Measurements from ENCODE around the gene PNPLA8.
A peak's percentile ranks its signal among the peaks of the same experiment; 100 is the strongest.
"Not testable (repeated sequence)": the region's sequence is repeated elsewhere in the genome, so short reads cannot be mapped to it uniquely, and the experiment has no call there.

Gene PNPLA8, protein sequence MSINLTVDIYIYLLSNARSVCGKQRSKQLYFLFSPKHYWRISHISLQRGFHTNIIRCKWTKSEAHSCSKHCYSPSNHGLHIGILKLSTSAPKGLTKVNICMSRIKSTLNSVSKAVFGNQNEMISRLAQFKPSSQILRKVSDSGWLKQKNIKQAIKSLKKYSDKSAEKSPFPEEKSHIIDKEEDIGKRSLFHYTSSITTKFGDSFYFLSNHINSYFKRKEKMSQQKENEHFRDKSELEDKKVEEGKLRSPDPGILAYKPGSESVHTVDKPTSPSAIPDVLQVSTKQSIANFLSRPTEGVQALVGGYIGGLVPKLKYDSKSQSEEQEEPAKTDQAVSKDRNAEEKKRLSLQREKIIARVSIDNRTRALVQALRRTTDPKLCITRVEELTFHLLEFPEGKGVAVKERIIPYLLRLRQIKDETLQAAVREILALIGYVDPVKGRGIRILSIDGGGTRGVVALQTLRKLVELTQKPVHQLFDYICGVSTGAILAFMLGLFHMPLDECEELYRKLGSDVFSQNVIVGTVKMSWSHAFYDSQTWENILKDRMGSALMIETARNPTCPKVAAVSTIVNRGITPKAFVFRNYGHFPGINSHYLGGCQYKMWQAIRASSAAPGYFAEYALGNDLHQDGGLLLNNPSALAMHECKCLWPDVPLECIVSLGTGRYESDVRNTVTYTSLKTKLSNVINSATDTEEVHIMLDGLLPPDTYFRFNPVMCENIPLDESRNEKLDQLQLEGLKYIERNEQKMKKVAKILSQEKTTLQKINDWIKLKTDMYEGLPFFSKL

DNA sequence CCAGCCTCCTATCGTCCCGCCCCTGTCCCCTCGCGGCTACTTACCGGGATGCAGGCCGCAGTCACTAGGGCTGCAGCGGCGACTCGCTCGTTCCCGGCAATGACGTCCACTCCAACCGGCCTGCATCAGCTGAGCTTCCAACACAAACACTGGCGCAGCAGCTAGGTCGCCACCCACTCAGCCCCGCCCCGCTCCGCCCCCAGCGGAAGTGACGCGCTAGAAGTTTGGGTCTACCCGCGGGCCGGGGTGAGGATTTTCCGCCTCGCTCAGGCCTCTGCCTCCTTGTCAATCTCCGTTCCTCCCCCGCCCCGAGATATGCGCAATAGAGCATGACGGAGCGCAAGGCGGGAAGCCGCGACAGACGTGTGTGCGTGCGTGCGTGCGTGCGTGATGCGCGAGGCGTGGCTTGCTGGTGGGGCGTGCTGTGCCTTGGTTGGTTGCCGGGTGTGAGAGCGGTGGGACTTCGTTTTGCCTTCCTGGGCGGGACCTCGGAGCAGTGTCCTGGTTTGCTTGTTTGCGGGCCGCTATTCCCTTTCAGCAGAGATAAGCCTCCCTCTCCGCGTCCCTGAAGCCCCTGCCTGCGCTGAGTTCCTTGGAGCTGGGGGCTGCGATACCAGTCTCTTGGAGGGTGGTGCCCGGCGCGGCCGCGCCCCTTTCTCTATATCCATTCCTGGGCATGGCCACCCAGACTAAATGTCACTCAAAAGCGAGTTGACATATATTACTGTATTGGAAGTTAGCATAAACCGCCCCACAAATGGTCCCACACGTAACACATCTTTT lies at the start of gene PNPLA8:
Gene PNPLA8, minus strand, starts transcription at position 151 of the 783 bp plus-strand sequence. CDS start 10,644 bp downstream, outside the sequence.
- peak; percentile 98 to 99 for DNase-seq

DNA sequence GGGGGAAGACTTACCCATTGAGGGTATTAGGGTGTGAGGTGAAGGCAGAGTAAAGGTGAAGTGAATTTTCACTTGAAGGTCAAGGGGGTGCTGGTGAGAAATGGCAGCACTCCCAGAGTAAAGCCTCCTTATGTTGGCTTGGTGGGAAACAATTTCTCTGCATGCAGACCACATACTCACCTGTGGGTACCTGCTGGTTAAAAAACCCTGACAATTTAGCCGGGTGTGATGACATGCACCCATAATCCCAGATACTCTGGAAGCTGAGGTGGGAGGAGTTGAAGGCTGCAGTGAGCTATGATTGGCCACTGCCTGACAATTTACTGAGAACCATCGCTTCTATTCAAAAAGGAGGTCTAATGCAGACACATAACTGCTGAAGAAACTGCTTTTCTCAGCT lies 49.2 kb upstream of the PNPLA8 start:
- no peak for DNase-seq

DNA sequence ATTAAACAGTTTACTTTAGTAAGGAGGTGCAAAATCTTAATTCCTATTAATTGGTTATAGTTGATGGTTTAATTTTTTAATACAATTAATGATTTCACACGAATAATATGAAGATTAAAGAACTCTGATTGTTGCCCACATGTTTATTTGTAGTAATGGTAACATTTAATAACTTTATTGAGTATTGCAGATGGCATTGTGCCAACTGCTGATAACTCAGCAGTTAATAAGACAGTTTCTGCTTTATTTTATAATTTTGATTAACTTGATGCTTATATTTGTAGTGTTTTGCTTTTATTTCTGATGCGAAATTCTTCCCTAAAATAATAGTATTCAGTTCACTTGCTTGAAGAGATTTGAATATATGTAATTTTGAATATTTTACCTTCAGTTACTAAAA lies 46.5 kb upstream of the PNPLA8 start:
- no peak for DNase-seq

DNA sequence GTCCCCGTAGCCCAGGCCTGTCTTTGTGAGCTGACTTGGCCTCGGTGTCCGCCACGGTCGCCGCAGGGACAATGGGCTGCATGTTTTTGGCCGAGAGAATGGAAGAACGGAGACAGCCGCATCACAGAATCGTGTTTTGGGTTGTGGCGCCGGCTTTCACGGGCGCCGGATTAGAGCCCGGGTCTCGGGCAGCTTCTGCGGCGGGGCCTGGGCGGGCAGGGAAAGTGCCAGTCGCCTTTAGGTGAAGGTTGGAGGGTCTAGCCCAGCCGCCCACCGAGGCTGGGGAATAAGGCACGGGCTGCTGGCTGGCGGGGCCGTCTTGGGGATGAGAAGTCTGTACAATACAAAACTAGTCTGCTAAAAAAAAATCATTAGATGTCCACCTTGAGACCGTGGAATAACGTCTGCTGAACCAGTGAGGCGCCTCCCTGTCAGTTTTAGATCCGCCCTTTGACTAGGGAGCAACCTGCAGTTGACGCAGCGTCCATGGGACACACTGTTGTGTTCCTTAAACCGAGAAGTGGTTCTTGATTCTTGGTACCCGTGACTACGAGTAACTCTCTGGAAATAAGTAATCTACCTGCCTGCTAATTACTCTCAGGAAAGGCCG lies 44.3 kb upstream of the PNPLA8 start:
- DNase-seq, result peak; percentile 51 to 54

DNA sequence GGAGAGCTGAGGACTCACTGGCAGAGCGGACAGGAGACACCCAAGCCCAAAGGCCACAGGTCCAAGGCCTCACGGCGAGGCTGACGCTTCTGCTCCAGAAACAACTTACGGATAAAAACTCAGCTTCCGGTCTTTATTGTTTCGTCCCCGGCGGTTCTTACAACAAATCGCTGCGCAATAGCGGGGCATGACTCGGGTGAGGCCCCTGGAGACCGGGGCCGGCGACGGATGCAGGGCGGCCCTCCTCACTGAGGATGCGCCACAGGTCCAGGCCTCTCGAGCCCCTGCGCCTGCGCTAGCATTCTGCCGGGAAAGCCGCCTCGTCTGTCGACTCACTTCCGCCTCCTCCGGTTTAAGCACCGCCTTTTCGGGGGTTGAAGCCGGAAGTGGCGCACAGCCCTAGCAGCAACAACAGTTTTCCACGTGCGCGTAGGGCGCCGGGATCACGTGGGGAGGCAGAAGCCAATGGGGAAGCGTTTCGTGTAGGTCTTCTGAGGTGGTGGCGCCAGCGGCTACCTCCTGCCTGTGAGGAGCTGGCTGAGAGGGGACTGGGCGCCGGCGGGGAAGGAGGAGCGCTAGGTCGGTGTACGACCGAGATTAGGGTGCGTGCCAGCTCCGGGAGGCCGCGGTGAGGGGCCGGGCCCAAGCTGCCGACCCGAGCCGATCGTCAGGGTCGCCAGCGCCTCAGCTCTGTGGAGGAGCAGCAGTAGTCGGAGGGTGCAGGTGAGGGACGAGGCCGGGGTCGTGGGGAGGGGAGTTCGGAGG lies 43.6 kb upstream of the PNPLA8 start, which contains the start of the genes DNAJB9 and THAP5:
Gene DNAJB9, plus strand, starts transcription at position 494 of the 765 bp plus-strand sequence. CDS start 1,853 bp downstream, outside the sequence.
Gene THAP5, minus strand, starts transcription at position 326 of the 765 bp plus-strand sequence. Its CDS starts 137 bp downstream, at position 189.
- DNase-seq, result peak; percentile 97 to 98

DNA sequence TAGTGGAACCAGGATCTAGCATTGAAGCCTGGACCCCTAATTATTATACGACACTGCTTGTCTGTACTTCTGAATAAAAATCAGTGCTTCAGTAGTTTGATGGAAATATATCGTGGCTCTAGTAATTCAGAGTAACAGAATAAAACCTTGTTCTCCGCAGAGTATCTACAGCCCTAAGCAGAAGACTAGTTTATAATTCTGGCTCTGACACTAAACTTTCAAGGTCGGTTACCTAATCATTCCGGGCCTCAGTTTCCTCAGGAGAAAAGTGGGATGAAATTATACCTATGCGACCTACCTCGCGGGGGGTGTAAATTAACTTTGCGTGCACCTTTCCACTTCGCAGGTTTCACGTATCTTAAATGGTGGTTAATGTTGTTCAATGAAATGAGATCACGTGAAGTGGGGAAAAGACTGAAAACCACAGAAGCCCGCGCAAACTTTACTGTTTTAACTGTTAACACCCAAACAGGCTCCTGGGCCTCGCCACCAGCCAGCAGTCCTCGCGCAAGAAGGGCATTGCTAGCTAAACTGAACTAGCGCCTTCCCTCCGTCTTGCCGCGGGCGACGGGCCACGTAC lies 43.0 kb upstream of the PNPLA8 start:
- peak in 1 of 2 experiments; percentile 44 for DNase-seq

DNA sequence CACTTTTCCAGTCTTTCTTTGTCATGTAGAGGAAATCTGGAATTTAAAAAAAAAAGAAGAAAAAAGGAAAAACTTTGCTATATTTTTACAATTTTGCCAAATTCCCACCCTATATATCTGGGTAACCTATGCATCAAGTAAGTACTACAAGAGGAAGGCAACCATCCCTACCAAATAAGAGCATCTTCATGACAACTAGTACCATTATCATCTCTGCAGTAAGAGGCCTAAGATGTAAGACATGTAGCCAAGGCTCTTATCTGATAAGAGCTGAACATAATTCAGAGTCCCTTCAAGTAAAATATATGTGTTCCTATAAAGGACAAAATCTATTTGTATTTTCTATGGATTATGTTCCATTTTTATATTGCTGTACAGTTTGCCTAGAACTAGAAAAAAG lies 40.1 kb upstream of the PNPLA8 start:
- no peak for DNase-seq

DNA sequence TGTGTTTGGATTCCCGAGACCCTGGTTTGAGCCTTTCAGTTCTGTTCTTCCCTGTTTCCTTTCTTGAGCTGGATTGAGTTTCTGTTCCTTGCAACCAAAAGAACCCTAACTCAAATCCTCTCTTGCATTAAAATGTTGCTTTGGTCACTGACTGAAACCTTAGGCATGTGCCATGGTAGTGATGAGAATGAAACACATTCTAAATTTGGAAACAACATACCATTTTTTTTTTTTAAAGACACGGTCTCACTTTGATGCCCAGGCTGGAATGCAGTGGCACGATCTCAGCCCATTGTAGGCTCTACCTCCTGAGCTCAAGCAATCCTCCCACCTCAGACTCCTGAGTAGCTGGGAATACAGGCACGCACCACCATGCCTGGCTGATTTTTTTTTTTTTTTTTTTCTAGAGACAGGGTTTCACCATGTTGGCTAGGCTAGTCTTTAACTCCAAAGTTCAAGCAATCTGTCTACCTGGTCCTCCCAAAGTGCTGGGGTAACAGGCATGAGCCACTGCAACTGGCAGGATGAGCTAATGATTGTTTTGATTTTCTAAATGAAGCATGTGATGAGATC lies 35.2 kb upstream of the PNPLA8 start:
- DNase-seq, result no peak

DNA sequence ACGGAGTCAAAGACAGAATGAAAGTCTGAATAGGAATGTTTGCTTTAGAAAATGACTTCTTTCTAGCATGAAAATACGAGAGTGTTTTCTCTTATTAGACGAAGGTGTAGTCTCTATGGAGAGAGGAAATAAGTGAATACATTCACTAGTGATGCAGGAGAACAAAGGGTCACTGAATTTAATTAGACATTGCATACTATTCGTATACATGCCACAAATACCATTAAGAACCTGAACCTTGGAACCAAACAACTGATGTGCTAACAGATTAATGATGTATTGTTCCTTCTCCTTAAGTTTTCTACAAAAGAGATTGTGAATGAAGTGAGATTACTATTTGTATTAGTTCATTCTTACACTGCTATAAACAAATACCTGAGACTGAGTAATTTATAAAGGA lies 33.3 kb upstream of the PNPLA8 start:
- no peak for DNase-seq

DNA sequence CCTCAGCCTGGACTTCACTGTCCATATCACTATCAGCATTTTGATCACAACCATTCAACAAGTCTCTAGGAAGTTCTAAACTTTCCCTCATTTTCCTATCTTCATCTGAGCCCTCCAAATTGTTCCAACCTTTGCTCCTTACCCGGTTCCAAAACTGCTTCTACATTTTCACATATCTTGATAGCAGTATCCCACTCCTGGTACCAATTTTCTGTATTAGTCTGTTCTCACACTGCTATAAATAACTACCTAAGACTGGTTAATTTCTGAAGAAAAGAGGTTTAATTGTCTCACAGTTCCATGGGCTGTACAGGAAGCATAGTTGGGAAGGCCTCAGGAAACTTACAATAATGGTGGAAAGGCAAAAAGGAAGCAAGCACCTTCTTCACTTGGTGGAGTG lies 31.7 kb upstream of the PNPLA8 start:
- no peak for DNase-seq

DNA sequence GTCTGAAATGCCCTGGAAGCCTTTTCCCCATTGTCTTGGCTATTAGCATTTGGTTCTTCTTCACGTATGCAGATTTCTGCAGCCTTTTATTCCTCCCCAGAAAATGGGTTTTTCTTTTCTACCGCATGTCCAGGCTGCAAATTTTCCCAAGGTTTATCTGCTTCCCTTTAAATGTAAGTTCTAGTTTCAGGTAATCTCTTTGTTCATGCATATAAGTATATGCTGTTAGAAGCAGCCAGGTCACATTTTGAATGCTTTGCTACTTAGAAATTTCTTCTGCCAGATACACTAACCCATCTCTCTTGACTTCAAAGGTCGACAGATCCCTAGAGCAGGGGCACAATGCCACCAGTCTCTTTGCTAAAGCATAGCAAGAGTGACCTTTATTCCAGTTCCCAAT lies 31.3 kb upstream of the PNPLA8 start:
- no peak for DNase-seq

DNA sequence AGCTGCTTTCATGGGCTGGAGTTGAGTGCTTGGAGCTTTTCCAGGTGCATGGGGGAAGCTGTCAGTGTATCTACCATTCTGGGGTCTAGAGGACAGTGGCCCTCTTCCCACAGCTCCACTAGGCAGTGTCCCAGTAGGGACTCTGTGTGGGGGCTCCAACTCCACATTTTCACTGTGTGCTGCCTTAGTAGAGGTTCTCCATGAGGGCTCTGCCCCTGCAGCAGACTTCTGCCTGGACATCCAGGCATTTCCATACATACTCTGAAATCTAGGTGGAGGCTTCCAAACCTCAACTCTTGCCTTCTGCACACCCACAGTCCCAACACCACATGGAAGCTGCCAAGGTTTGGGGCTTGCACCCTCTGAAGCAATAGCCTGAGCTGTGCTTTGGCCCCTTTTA lies 30.7 kb upstream of the PNPLA8 start:
- DNase-seq, result not testable (repeated sequence)

DNA sequence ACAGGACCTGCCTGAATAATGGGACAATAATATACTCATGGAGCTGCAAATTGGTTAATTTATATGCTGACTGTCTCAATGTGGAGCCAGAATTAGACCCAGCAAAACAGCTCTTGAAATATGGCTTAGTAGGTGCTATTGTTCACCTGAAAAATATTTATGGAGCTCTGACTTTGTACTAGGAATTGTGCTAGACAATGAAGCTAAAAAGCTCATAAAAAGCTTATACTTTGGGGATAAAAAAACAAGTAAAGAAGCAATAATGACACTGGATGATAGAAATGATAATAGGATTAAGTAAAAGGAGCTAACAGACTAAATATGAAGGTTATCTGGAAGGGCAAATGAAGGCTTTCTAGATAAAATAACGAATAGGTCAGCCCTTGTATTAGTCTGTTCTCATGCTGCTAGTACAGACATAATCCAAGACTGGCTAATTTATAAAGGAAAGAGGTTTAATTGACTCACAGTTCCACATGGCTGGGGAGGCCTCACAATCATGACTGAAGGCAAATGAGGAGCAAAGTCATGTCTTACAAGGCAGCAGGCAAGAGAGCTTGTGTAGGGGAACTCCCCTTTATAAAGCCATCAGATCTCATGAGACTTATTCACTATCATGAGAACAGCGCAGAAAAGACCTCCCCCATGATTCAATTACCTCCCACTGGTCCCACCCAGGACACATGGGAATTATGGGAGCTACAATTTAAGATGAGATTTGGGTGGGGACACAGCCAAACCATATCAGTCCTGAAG lies 22.4 kb upstream of the PNPLA8 start:
- DNase-seq, result not testable (repeated sequence)

DNA sequence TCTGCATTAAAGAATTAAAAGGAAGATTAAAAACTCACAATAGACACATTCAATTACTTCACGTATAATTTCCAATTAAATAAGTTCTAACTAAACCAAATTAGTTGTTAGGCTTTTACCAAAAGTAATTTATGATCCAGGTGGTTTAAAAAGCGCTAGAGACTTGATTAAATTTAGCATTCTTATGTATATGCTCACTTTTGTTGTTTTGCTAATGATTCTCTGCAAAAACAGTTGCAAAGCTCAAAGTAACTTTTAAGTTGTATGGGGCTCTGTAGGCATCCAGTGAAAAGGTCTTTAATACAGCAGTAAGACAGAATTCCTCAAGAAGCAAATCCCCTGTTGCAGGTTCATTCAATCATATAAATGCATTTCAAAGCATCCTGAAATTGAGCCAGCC lies 15.5 kb upstream of the PNPLA8 start:
- DNase-seq, result no peak

DNA sequence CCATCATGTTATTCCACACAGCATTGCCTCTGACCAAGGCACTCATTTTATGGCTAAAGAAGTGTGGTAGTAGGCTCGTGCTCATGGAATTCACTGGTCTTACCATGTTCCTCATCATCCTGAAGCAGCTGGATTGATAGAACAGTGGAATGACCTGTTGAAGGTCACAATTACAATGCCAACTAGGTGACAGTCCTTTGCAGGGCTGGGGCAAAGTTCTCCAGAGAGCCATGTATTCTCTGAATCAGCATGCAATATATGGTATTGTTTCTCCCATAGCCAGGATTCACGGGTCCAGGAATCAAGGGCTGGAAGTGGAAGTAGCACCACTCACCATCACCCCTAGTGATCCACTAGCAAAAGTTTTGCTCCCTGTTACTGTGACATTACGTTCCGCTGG lies 12.8 kb upstream of the PNPLA8 start:
- not testable (repeated sequence) for DNase-seq

DNA sequence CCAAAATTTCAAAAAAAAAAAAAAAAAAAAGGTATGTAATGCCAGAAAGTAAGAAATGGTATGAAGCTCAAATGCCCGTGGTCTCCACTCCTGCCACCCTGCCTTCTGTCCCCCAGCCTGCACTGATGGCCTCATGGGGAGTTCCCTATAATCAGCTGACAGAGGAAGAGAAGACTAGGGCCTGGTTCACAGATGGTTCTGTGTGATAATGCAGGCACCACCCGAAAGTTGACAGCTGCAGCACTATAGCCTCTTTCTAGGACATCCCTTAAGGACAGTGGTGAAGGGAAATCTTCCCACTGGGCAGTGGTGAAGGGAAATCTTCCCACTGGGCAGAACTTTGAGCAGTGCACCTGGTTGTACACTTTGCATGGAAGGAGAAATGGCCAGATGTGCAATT lies 12.3 kb upstream of the PNPLA8 start:
- not testable (repeated sequence) for DNase-seq

DNA sequence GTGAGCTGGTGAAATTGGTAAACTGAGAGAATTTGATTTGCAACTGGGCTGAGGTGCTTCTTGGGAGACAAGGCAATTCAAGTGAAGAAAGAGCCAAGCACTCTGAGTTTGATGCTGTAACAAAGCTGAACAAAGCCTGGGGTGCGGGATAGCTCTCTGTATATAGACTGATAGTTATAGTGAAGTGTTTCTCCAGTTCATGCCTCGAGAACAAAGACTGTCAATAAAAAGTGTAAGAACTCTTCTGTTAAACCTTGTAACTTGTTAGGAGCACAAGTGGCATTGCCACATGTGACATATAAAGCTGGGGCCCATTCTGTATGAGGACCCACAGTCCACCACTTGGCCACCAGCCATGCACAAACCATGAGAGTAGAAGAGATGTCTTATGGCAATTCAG lies 11.3 kb upstream of the PNPLA8 start:
- no peak for DNase-seq

DNA sequence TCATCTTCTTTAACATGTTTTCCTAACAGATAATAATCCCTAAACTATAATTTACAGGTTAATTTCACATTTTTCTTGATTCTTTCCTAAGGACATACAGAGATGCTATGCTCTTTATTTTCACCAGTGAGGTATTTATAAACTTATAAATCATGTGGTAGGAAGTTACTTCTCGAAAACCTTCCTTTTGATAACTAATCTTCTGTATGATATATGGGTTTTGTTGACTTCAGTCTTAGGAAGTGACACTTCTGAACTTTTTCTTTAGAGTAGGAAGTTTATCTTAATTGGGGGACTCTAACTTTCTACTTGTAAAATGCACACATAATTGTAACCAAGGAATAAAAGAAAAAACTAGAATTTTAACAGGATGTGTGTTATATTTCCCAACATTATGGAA lies 9.8 kb upstream of the PNPLA8 start:
- DNase-seq, result no peak

DNA sequence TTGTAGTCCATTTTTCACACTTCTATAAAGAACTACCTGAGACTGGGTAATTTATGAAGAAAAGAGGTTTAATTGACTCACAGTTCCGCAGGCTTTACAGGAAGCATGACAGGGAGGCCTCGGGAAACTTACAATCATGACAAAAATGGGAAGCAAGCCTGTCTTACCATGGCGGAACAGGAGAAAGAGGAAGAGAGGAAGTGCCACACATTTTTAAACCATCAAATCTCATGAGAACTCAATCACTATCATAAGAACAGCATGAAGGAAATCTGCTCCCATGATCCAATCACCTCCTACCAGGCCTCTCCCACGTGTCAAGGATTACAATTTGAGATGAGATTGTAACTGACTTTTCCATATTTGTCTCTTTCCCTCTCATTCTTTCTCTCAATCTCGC lies 9.3 kb upstream of the PNPLA8 start:
- DNase-seq, result no peak

DNA sequence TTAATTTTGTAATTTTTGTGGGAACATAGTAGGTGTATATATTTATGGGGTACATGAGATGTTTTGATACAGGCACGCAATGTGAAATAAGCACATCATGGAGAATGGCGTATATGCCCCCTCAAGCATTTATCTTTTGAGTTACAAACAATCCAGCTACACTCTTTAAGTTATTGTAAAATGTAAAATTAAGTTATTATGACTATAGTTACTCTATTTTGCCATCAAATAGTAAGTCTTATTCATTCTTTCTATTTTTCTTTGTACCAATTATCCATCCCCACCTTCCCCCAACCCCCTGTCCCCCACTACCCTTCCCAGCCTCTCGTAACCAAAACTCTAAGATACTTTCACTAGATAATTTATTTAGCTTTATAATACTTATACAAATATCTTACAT lies 7.8 kb upstream of the PNPLA8 start:
- DNase-seq, result no peak

All from Kasumi-1 (cell line).